H1 (cell line): ENCODE results near the gene GPR83. TPM values are rescaled to one million over a fixed set of nuclear protein-coding genes. Genes with fewer than 3 reads are reported as not detected.
"Not testable (repeated sequence)": the region's sequence is repeated elsewhere in the genome, so short reads cannot be mapped to it uniquely, and the experiment has no call there.

Experiments used
- CTCF ChIA-PET: fragments of 300-600 bp; sonication (Branson Sonifier 250); formaldehyde crosslinking; loops from one replicate; lab custom pipeline; 2021; ENCODE audit not compliant: partially characterized antibody; lab: Charles Lee
- POLR2A ChIA-PET: fragments of 300-600 bp; sonication (Branson Sonifier 250); formaldehyde crosslinking; loops from one replicate; lab custom pipeline; 2021; ENCODE audit warnings: inconsistent platforms; ENCODE audit not compliant: partially characterized antibody; lab: Charles Lee
- DNase-seq, 2 experiments: peaks; one replicate each; pipeline versions ENCODE4 v3.0.0 to v3.0.0-alpha.2; 2010 to 2022; ENCODE audit warnings: low spot score in 2 of 2, low read depth in 1 of 2, mixed read lengths in 1 of 2
- FAIRE-seq: peaks from 2 replicates; lab custom pipeline; 2011; peaks lifted over from hg19 to GRCh38; lab: Jason Lieb, UNC
- H2AFZ ChIP-seq: 2 replicates; pipeline ENCODE4 v1.8.1; 2012; ENCODE audit warnings: low read length, inconsistent platforms
- H2AK5ac ChIP-seq: 2 replicates; pipeline ENCODE4 v1.6.1; 2013; ENCODE audit warnings: low read depth, low read length
- H2BK120ac ChIP-seq: replicated peaks from 2 replicates; pipeline ENCODE3; 2013; ENCODE audit warnings: low read depth, low read length, inconsistent platforms
- H2BK12ac ChIP-seq: 2 replicates; pipeline ENCODE4 v1.6.1; 2013; ENCODE audit warnings: low read depth, low read length
- H2BK15ac ChIP-seq: 2 replicates; pipeline ENCODE4 v1.6.1; 2013; ENCODE audit warnings: low read length
- H2BK20ac ChIP-seq: 2 replicates; pipeline ENCODE4 v1.6.1; 2013; ENCODE audit warnings: low read length
- H2BK5ac ChIP-seq: 2 replicates; pipeline ENCODE4 v1.6.1; 2013; ENCODE audit warnings: low read depth, low read length
- H3K14ac ChIP-seq: 2 replicates; pipeline ENCODE4 v1.6.1; 2013; ENCODE audit warnings: inconsistent platforms; ENCODE audit not compliant: insufficient read length
- H3K18ac ChIP-seq: 2 replicates; pipeline ENCODE4 v1.6.1; 2013; ENCODE audit warnings: low read length; ENCODE audit errors: extremely low read depth
- H3K23ac ChIP-seq: 2 replicates; pipeline ENCODE4 v1.6.1; 2013; ENCODE audit warnings: inconsistent platforms; ENCODE audit not compliant: insufficient read length
- H3K23me2 ChIP-seq: 2 replicates; pipeline ENCODE4 v1.6.1; 2013; ENCODE audit warnings: low read depth, low read length
- H3K27ac ChIP-seq: 2 replicates; pipeline ENCODE4 v1.6.1; 2011; ENCODE audit warnings: low read depth, low read length, inconsistent platforms
- H3K27me3 ChIP-seq, 4 experiments: replicated peaks in 1 of 4; 1 replicate in 1 of 4; 2 replicates in 3 of 4; pipeline versions ENCODE4 v1.6.1 to v1.8.1; 2011 to 2013; ENCODE audit warnings: low read length in 3 of 4, mild to moderate bottlenecking in 3 of 4, inconsistent platforms in 2 of 4, mixed read lengths in 2 of 4, moderate library complexity in 1 of 4; ENCODE audit not compliant: control insufficient read depth in 3 of 4, insufficient read depth in 3 of 4; ENCODE audit errors: extremely low read depth in 1 of 4
- H3K36me3 ChIP-seq, 4 experiments: 2 replicates each; pipeline versions ENCODE4 v1.6.1 to v1.8.1; 2011 to 2013; ENCODE audit warnings: mild to moderate bottlenecking in 4 of 4, low read length in 3 of 4, moderate library complexity in 2 of 4, control low read depth in 1 of 4, inconsistent platforms in 1 of 4; ENCODE audit not compliant: insufficient read depth in 4 of 4, control insufficient read depth in 2 of 4
- H3K4ac ChIP-seq: replicated peaks from 2 replicates; pipeline ENCODE3; 2013; ENCODE audit warnings: low read length, low read depth, mixed read lengths, inconsistent platforms; ENCODE audit not compliant: insufficient read length
- H3K4me1 ChIP-seq, 4 experiments: replicated peaks in 1 of 4; 1 replicate in 1 of 4; 2 replicates in 3 of 4; pipeline versions ENCODE4 v1.6.1 to v1.8.1; 2011 to 2013; ENCODE audit warnings: low read length in 3 of 4, inconsistent platforms in 2 of 4, mixed read lengths in 1 of 4; ENCODE audit not compliant: insufficient read depth in 4 of 4, control insufficient read depth in 3 of 4
- H3K4me2 ChIP-seq, 2 experiments: 2 replicates each; pipeline versions ENCODE4 v1.6.1 to v1.8.1; 2011 to 2013; ENCODE audit warnings: low read depth in 2 of 2, low read length in 2 of 2, control low read depth in 1 of 2, inconsistent platforms in 1 of 2, mild to moderate bottlenecking in 1 of 2; ENCODE audit not compliant: insufficient read depth in 1 of 2
- H3K4me3 ChIP-seq, 4 experiments: fragments of 200-600, 300-600 bp in 1 of 4; sonication (generic), shearing (Covaris generic), sonication (Bioruptor Twin) in 1 of 4; 2 replicates each; pipeline versions ENCODE4 v1.5.1 to v1.8.1; 2011 to 2016; ENCODE audit warnings: low read length in 4 of 4, low read depth in 3 of 4, control low read depth in 2 of 4, inconsistent platforms in 2 of 4, mild to moderate bottlenecking in 2 of 4, mixed read lengths in 1 of 4, moderate library complexity in 1 of 4; ENCODE audit not compliant: insufficient read depth in 2 of 4; ENCODE audit errors: extremely low read depth in 1 of 4
- H3K56ac ChIP-seq: replicated peaks from 2 replicates; pipeline ENCODE3; 2013; ENCODE audit warnings: low read depth, mild to moderate bottlenecking, mixed read lengths, low read length, inconsistent platforms; ENCODE audit not compliant: insufficient read length
- H3K79me1 ChIP-seq: 2 replicates; pipeline ENCODE4 v1.6.1; 2013; ENCODE audit warnings: low read depth, low read length, control low read depth
- H3K79me2 ChIP-seq, 2 experiments: 2 replicates each; pipeline versions ENCODE4 v1.6.1 to v1.8.1; 2012 to 2013; ENCODE audit warnings: low read length in 2 of 2, mild to moderate bottlenecking in 2 of 2, inconsistent platforms in 1 of 2; ENCODE audit not compliant: insufficient read depth in 2 of 2, control insufficient read depth in 1 of 2
- H3K9ac ChIP-seq, 4 experiments: replicated peaks in 1 of 4; 1 replicate in 1 of 4; 2 replicates in 3 of 4; pipeline versions ENCODE4 v1.6.1 to v1.8.1; 2011 to 2013; ENCODE audit warnings: low read depth in 3 of 4, low read length in 3 of 4, control low read depth in 2 of 4, mild to moderate bottlenecking in 2 of 4, moderate library complexity in 2 of 4, inconsistent platforms in 1 of 4; ENCODE audit errors: extremely low read depth in 1 of 4
- H3K9me3 ChIP-seq, 2 experiments: 2 replicates each; pipeline versions ENCODE4 v1.6.1 to v1.8.1; 2012 to 2013; ENCODE audit warnings: mild to moderate bottlenecking in 2 of 2, moderate library complexity in 2 of 2, control low read depth in 1 of 2, inconsistent platforms in 1 of 2, low read depth in 1 of 2, low read length in 1 of 2, mixed read lengths in 1 of 2; ENCODE audit not compliant: insufficient read depth in 2 of 2
- H4K20me1 ChIP-seq, 2 experiments: replicated peaks in 1 of 2; 2 replicates each; pipeline versions ENCODE3 to v1.8.1; 2011 to 2013; ENCODE audit warnings: inconsistent platforms in 2 of 2, low read length in 2 of 2, mild to moderate bottlenecking in 1 of 2; ENCODE audit not compliant: insufficient read depth in 2 of 2, control insufficient read depth in 1 of 2
- H4K5ac ChIP-seq: 2 replicates; pipeline ENCODE4 v1.6.1; 2013; ENCODE audit warnings: low read length, low read depth, mixed read lengths, inconsistent platforms; ENCODE audit not compliant: insufficient read length
- H4K8ac ChIP-seq: 2 replicates; pipeline ENCODE4 v1.8.0; 2013; ENCODE audit warnings: mild to moderate bottlenecking, moderate library complexity, low read length, inconsistent platforms; ENCODE audit not compliant: insufficient read depth; ENCODE audit errors: extremely low read depth
- H4K91ac ChIP-seq: replicated peaks from 2 replicates; pipeline ENCODE3; 2013; ENCODE audit warnings: low read length, mixed read lengths, inconsistent platforms; ENCODE audit not compliant: insufficient read length
- WGBS, 2 experiments: shearing (Covaris generic) in 1 of 2; methylation state at CpG; one replicate each; pipeline versions ENCODE4 v1.1.6 to v1.1.7; 2013 to 2015; ENCODE audit warnings: low lambda C conversion rate in 2 of 2, mixed read lengths in 2 of 2, inconsistent platforms in 1 of 2, low coverage in 1 of 2, missing lambda C conversion rate in 1 of 2; ENCODE audit not compliant: insufficient replicate concordance in 2 of 2, insufficient coverage in 1 of 2, insufficient read length in 1 of 2; ENCODE audit errors: extremely low coverage in 1 of 2, missing lambda C conversion rate in 1 of 2; 5-methylcytosine and 5-hydroxymethylcytosine counted together
- polyA plus RNA-seq, 7 experiments: library from polyadenylated mRNA; depleted of rRNA in 3 of 7; stranded (reverse) in 5 of 7; unstranded in 2 of 7; fragments of >200 nt in 5 of 7; fragments of 200-250 nt in 2 of 7; gene quantifications; 1 replicate in 5 of 7; 2 replicates in 1 of 7; 4 replicates in 1 of 7; pipeline versions ENCODE4 v1.2.1 to v1.2.3, GENCODE V29; 2011 to 2013; ENCODE audit warnings: missing spikeins in 2 of 7, mixed read lengths in 2 of 7
- total RNA-seq: library from RNA; stranded (reverse); fragmentation: NEBNext Ultra II Directional; extraction: Animal tissue kit (Norgen Biotek cat#: 25700); gene quantifications from 2 replicates; pipeline ENCODE4 v1.2.1, GENCODE V29; 2021

The GPR83 gene
- total and polyA plus RNA-seq, 2 of the 8 experiments (the other 6 are each of a cell fraction or from before 2014, with no cell fraction given): 0.30 to 1.5 TPM

- H2BK12ac ChIP-seq, H3K4me3 ChIP-seq, H3K14ac ChIP-seq, H4K91ac ChIP-seq, H2AFZ ChIP-seq, H3K18ac ChIP-seq, H3K36me3 ChIP-seq, FAIRE-seq, H3K79me1 ChIP-seq, DNase-seq, H4K5ac ChIP-seq, H3K23ac ChIP-seq, H2BK15ac ChIP-seq, H3K79me2 ChIP-seq, H3K9me3 ChIP-seq, H3K4ac ChIP-seq, H3K27me3 ChIP-seq, H2BK5ac ChIP-seq, H3K56ac ChIP-seq, H3K27ac ChIP-seq, H2AK5ac ChIP-seq, H3K9ac ChIP-seq, H2BK20ac ChIP-seq, POLR2A ChIA-PET, H3K23me2 ChIP-seq, H2BK120ac ChIP-seq, H4K8ac ChIP-seq, H3K4me2 ChIP-seq, H3K4me1 ChIP-seq, H4K20me1 ChIP-seq: not testable (repeated sequence)
- CTCF ChIA-PET: interaction anchor here (1.1 kb wide), 1 partner anchor 108 kb away, joined by 4 read pairs; no protein-coding TSS in a partner anchor
- WGBS, 2 experiments: 95% methylated on average over 4 of the region's 4 CpGs; no CpG with 5 or more reads in 1 of the 2 experiments
Observed at GRCh38 chr11:94391937-94392336, 9.3 kb downstream of the GPR83 start.
